K562 (cell line): ENCODE results near the gene PPP1R12B. TPM values are rescaled to one million over a fixed set of nuclear protein-coding genes. Genes with fewer than 3 reads are reported as not detected.

Source experiments
- ATAC-seq: fragments of 200-7000 bp; cut with Tn5 transposase; 3 replicates; pipeline ENCODE4 v1.9.1; 2020; ENCODE audit warnings: moderate library complexity
- BruUV-seq: library from RNA; stranded (reverse); fragments of 400-500 nt; replicated peaks from 2 replicates; lab custom pipeline; 2021; lab: Mats Ljungman, UMichigan
- CTCF ChIA-PET: fragments of 300-600 bp; formaldehyde crosslinking; extraction: SDS; loops from one replicate; lab custom pipeline; 2021; ENCODE audit warnings: low intra/inter-chr PET ratio; lab: Yijun Ruan, JAX
- POLR2A ChIA-PET: fragments of 300-600, 350-650 bp; sonication (Branson Sonifier 250); formaldehyde crosslinking; extraction: SDS; loops from one replicate; lab custom pipeline; 2021; ENCODE audit warnings: antibody characterized with exemption, inconsistent platforms; lab: Yijun Ruan, JAX
- DNase-seq, 4 experiments: peaks; one replicate each; pipeline versions ENCODE4 v3.0.0 to v3.0.0-alpha.2; 2011 to 2018; ENCODE audit warnings: low spot score in 3 of 4, mixed read lengths in 3 of 4; ENCODE audit errors: extremely low read depth in 1 of 4
- FAIRE-seq: peaks from 2 replicates; lab custom pipeline; 2011; peaks lifted over from hg19 to GRCh38; lab: Jason Lieb, UNC
- H2AFZ ChIP-seq: 2 replicates; pipeline ENCODE4 v1.6.0; 2011; ENCODE audit warnings: low read depth, low read length, control low read depth, inconsistent platforms
- H3K27ac ChIP-seq: fragments of 200-600 bp; 3 replicates; pipeline ENCODE4 v1.8.0; 2011; ENCODE audit warnings: low read depth, mild to moderate bottlenecking, control low read depth, inconsistent platforms, low read length, moderate library complexity, mixed read lengths; ENCODE audit errors: extremely low read depth
- H3K27me3 ChIP-seq, 2 experiments: fragments of 300-600 bp in 1 of 2; 2 replicates in 1 of 2; 3 replicates in 1 of 2; pipeline versions ENCODE4 v1.6.0 to v1.8.0; 2011; ENCODE audit warnings: inconsistent platforms in 2 of 2, low read length in 2 of 2, mild to moderate bottlenecking in 1 of 2, mixed read lengths in 1 of 2, moderate library complexity in 1 of 2; ENCODE audit not compliant: control insufficient read depth in 2 of 2, insufficient read depth in 2 of 2
- H3K36me3 ChIP-seq: fragments of 300-600 bp; 3 replicates; pipeline ENCODE4 v1.8.0; 2011; ENCODE audit warnings: mild to moderate bottlenecking, low read length, inconsistent platforms; ENCODE audit not compliant: control insufficient read depth, insufficient read depth
- H3K4me1 ChIP-seq, 2 experiments: fragments of 200-600 bp in 1 of 2; replicated peaks in 1 of 2; 2 replicates in 1 of 2; 3 replicates in 1 of 2; pipeline versions ENCODE4 v1.5.1 to v1.8.0; 2011; ENCODE audit warnings: inconsistent platforms in 2 of 2, low read length in 2 of 2, mild to moderate bottlenecking in 1 of 2, mixed read lengths in 1 of 2, moderate library complexity in 1 of 2; ENCODE audit not compliant: control insufficient read depth in 2 of 2, insufficient read depth in 2 of 2
- H3K4me2 ChIP-seq: 2 replicates; pipeline ENCODE4 v1.6.1; 2011; ENCODE audit warnings: low read length, control low read depth, inconsistent platforms, mixed read lengths; ENCODE audit not compliant: insufficient read depth
- H3K4me3 ChIP-seq: fragments of 200-600 bp; sonication (generic), shearing (Covaris generic); 2 replicates; pipeline ENCODE4 v1.5.1; 2016; ENCODE audit warnings: control low read depth, inconsistent platforms
- H3K79me2 ChIP-seq: fragments of 200-600 bp; 3 replicates; pipeline ENCODE4 v1.8.0; 2011; ENCODE audit warnings: low read length, inconsistent platforms; ENCODE audit not compliant: control insufficient read depth, insufficient read depth
- H3K9ac ChIP-seq, 2 experiments: 2 replicates each; pipeline versions ENCODE4 v1.6.0 to v1.6.1; 2011; ENCODE audit warnings: low read depth in 2 of 2, low read length in 2 of 2, control low read depth in 1 of 2, inconsistent platforms in 1 of 2, mild to moderate bottlenecking in 1 of 2, mixed read lengths in 1 of 2; ENCODE audit not compliant: insufficient read depth in 1 of 2
- H3K9me1 ChIP-seq: one replicate; pipeline ENCODE4 v1.6.0; 2011; ENCODE audit warnings: inconsistent platforms, mild to moderate bottlenecking, low read length, moderate library complexity; ENCODE audit not compliant: control insufficient read depth, insufficient read depth
- H3K9me3 ChIP-seq: replicated peaks from 2 replicates; pipeline ENCODE4 v1.5.1; 2011; ENCODE audit warnings: low read depth, low read length, inconsistent platforms; ENCODE audit not compliant: control insufficient read depth, insufficient read depth
- H4K20me1 ChIP-seq: replicated peaks from 2 replicates; pipeline ENCODE4 v1.6.1; 2011; ENCODE audit warnings: low read length, inconsistent platforms, mixed read lengths; ENCODE audit not compliant: control insufficient read depth, insufficient read depth
- BCOR ChIP-seq: fragments of 450-650 bp; IDR thresholded peaks from 2 replicates; pipeline ENCODE4 v1.6.1; 2016
- CBX1 ChIP-seq: sonication (generic); IDR thresholded peaks from 2 replicates; pipeline ENCODE4 v1.6.1; 2016; ENCODE audit warnings: antibody characterized with exemption, low read depth, mild to moderate bottlenecking
- DNMT1 ChIP-seq: fragments of 450-650 bp; IDR thresholded peaks from 2 replicates; pipeline ENCODE4 v1.6.1; 2016; ENCODE audit warnings: antibody characterized with exemption, mild to moderate bottlenecking
- HCFC1 ChIP-seq: IDR thresholded peaks from 2 replicates; pipeline ENCODE4 v1.6.1; 2012; ENCODE audit warnings: low read depth, low read length, improper control_type of control experiment
- HDAC6 ChIP-seq: IDR thresholded peaks from 2 replicates; pipeline ENCODE4 v1.6.1; 2012; ENCODE audit warnings: low read depth, mild to moderate bottlenecking, control low read depth, inconsistent platforms, low read length, moderate library complexity
- MAFF ChIP-seq: IDR thresholded peaks from 2 replicates; pipeline ENCODE4 v1.6.1; 2012; ENCODE audit warnings: low read length, improper control_type of control experiment
- NCOA1 ChIP-seq: fragments of 450-650 bp; IDR thresholded peaks from 2 replicates; pipeline ENCODE4 v1.6.1; 2016; ENCODE audit warnings: low read depth
- NRF1 ChIP-seq, 2 experiments: fragments of 450-650 bp; IDR thresholded peaks in 1 of 2; conservative IDR thresholded peaks in 1 of 2; 2 replicates each; pipeline ENCODE4 v1.6.1; 2014; ENCODE audit warnings: mild to moderate bottlenecking in 2 of 2
- POLR2AphosphoS2 ChIP-seq: IDR thresholded peaks from 2 replicates; pipeline ENCODE4 v1.6.1; 2012; ENCODE audit warnings: low read length, improper control_type of control experiment
- ZKSCAN1 ChIP-seq: fragments of 150-350 bp; IDR thresholded peaks from 2 replicates; pipeline ENCODE4 v1.6.1; 2016; ENCODE audit warnings: low read depth, low read length
- ZNF316 ChIP-seq: fragments of 450-650 bp; IDR thresholded peaks from 2 replicates; pipeline ENCODE4 v1.6.1; 2016
- WGBS: fragments of 100-300 bp; shearing (Covaris generic); methylation state at CpG from one replicate; pipeline ENCODE4 v1.1.6; 2016; ENCODE audit warnings: low coverage, mixed read lengths; ENCODE audit not compliant: insufficient coverage; ENCODE audit errors: missing lambda C conversion rate; 5-methylcytosine and 5-hydroxymethylcytosine counted together
- in situ Hi-C: fragments of 300-500 bp; cut with MboI; formaldehyde crosslinking; loops from 4 replicates; pipeline ENCODE4 v1.15.0; 2018; ENCODE audit warnings: inconsistent platforms, mixed read lengths
- intact Hi-C: fragments of 100-400 bp; cut with micrococcal nuclease; formaldehyde crosslinking; loops from 2 replicates; pipeline ENCODE4 v1.14.2; 2022
- polyA plus RNA-seq, 8 experiments: library from polyadenylated mRNA; depleted of rRNA in 4 of 8; stranded (reverse) in 5 of 8; unstranded in 3 of 8; fragments of >200 nt; fragmentation: Nextera tagmentation in 2 of 8; fragmentation: Illumina TruSeq in 1 of 8; extraction: Ambion mirVana in 2 of 8; extraction: Trizol in 1 of 8; gene quantifications; 2 replicates each; pipeline versions ENCODE4 v1.2.1 to v1.2.3, GENCODE V29; 2011 to 2014; ENCODE audit warnings: inconsistent platforms in 1 of 8, missing spikeins in 1 of 8
- total RNA-seq, 7 experiments: library from RNA; depleted of rRNA in 6 of 7; stranded (reverse); fragments of >200 nt in 6 of 7; fragmentation: Illumina TruSeq in 2 of 7; extraction: Trizol in 2 of 7; gene quantifications; 2 replicates each; pipeline versions ENCODE4 v1.2.1 to v1.2.3, GENCODE V29; 2011 to 2021; ENCODE audit warnings: low replicate concordance in 1 of 7
- TF ChIP-seq, protein P1 (sequence below): fragments of 250-450 bp; sonication (Bioruptor Pico); IDR thresholded peaks from 2 replicates; pipeline ENCODE4 v1.4.0; 2020

PPP1R12B gene
- total and polyA plus RNA-seq, 9 of the 15 experiments (the other 6 are each of a cell fraction or from before 2014, with no cell fraction given): 0.73 to 16.9 (median 13.6) TPM

DNA sequence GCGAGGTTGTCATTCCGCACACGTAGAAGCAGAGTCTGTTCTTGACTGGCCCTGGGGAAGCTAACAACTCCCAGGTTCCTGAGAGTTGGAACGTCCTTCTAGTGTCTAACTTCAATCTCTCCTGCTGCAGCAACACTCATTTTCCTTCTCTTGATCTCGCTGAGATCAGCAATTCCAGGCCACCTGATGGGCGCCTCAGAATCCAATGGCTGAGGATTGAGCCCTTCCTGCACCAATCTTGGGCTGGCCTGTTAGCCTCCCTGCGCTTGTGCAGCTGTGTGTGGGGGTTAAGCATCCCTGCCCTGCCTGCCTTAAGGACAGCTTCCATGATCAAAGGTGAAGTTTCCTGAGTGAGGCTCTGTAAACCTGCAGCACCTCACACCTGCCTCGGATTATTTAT lies 273.9 kb downstream of the PPP1R12B start:
- no peaks in the 10 kb centered on the region for H3K79me2 ChIP-seq
- ATAC-seq (no peak), DNase-seq (no peak), FAIRE-seq (no peak)
- no peak overlapping the region for H3K4me3 ChIP-seq
- no TSS peak for BruUV-seq
- intact Hi-C loops (no loop called here), in situ Hi-C loops (loop anchor here (10.0 kb wide), 1 partner anchor 932 kb away; no protein-coding TSS in a partner anchor)
- CTCF ChIA-PET: interaction anchor here (0.7 kb wide), 1 partner anchor 1108 kb away, joined by 3 read pairs; no protein-coding TSS in a partner anchor
- peaks cover 6 to 38% of the 10 kb centered on the region in 2 experiments; a peak in 4 of 5 replicates for H3K27me3 ChIP-seq
- no peaks in the 10 kb centered on the region; the same call in 2 of the 3 replicates for H3K36me3 ChIP-seq
- H3K4me2 ChIP-seq: no peak overlapping the region
- no peak overlapping the region for H3K9ac ChIP-seq
- no peak overlapping the region for H2AFZ ChIP-seq
- H3K27ac ChIP-seq: no peak overlapping the region
- peaks cover 10% of the 10 kb centered on the region for H4K20me1 ChIP-seq
- peaks cover 6% of the 10 kb centered on the region for H3K9me1 ChIP-seq
- 36% methylated on average over 8 of the region's 8 CpGs for WGBS
- no peaks in the 10 kb centered on the region for H3K9me3 ChIP-seq
- H3K4me1 ChIP-seq: peaks cover 0 to 16% of the 10 kb centered on the region in 2 experiments; a peak in 3 of 5 replicates
- no peak for TF ChIP-seq DNMT1
- no peak for TF ChIP-seq HDAC6
- no peak for TF ChIP-seq POLR2AphosphoS2
- TF ChIP-seq ZNF316: peak; percentile 61
- TF ChIP-seq, protein P1, sequence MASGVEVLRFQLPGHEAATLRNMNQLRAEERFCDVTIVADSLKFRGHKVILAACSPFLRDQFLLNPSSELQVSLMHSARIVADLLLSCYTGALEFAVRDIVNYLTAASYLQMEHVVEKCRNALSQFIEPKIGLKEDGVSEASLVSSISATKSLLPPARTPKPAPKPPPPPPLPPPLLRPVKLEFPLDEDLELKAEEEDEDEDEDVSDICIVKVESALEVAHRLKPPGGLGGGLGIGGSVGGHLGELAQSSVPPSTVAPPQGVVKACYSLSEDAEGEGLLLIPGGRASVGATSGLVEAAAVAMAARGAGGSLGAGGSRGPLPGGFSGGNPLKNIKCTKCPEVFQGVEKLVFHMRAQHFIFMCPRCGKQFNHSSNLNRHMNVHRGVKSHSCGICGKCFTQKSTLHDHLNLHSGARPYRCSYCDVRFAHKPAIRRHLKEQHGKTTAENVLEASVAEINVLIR (CRISPR knock-in tag): no peak
- TF ChIP-seq NRF1 (conservative IDR thresholded peaks at IDR 0.05 in 1 of 2, IDR thresholded peaks at IDR 0.05 in 1 of 2): 0 out of 4 replicates have a peak, but pooled peaks of 1 of the 2 experiments have one; percentile 10
- TF ChIP-seq NCOA1: no peak
- 0 out of 2 replicates have a peak, but pooled peaks have one; percentile 12 for TF ChIP-seq BCOR
- TF ChIP-seq ZKSCAN1: no peak
- TF ChIP-seq MAFF: 0 out of 2 replicates have a peak, but pooled peaks have one; percentile 2
- TF ChIP-seq CBX1: no peak
- no peak for TF ChIP-seq HCFC1
- TF ChIP-seq, all 486 proteins: peak for 4
- POLR2A ChIA-PET: interaction anchor here (0.7 kb wide), 1 partner anchor 15 kb away, joined by 4 read pairs; no protein-coding TSS in a partner anchor
